ENCODE results near the gene USP16.
A peak's percentile ranks its signal among the peaks of the same experiment; 100 is the strongest.
"Not testable (repeated sequence)": the region's sequence is repeated elsewhere in the genome, so short reads cannot be mapped to it uniquely, and the experiment has no call there.

USP16 gene

DNA sequence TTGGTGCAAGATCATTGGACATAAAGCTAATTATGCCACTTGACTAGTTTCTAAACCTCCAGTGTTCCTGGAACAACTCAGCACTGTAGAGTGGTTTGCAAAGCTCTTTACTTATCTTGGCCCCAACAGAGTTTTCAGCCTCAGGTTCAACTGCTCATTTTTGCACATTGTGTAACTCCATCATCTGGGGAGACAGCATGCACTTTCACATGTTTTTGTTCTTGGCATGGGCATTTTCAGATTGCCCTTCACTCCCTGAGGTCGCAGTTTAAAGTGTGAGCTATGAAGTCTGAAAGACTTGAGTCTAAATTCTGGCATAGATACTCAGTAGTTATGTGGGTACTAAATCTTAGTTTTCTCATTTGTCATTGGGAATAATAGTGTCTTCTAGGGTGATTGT lies 5.1 kb downstream of the USP16 start:
- in situ Hi-C loops (cut with MboI; ENCODE audit: low pct_unique_long_range_greater_than_20kb, low sequenced_read_pairs): no loop called here
- DNase-seq: no peak

DNA sequence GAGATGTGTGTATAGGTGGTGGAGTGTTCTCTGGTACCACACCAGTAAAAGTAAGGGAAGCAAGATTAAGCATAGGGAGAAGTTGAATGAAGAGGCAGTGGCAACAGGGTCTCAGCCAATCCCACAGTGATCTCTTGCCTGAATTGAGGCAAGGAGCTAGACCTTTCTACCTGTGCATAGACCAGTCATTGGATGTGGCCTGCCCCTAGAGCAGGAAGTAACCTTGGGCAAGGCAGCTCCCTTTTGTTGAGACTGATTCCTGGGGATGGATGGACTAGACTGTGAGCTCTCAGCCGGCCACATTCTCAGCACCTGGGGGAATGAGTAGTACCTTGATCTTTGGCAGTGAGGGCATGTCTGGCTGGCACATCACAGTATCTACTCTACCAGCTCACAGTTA lies 6.4 kb downstream of the USP16 start:
- DNase-seq: no peak
- in situ Hi-C loops (cut with MboI; ENCODE audit: low pct_unique_long_range_greater_than_20kb, low sequenced_read_pairs): no loop called here

DNA sequence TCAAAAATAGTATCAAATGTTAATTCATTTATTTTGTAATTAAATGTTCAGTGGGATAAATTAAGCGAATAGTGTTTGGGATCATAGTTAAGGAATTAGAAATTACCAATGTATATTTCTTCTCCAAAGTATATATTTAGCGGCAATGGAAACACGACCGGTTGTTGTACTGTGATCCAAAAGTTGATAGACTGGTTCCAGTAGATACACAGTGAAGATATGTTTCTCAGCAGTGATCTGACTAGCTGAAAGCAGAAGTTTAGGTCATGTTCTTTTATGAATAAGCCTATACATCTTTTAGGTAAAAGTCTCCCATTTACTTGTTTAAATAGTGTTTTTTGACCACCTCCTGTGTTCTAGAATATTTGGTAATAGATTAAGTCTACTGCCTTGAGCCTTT lies 8.8 kb downstream of the USP16 start:
- in situ Hi-C loops (cut with MboI; ENCODE audit: low pct_unique_long_range_greater_than_20kb, low sequenced_read_pairs): no loop called here

DNA sequence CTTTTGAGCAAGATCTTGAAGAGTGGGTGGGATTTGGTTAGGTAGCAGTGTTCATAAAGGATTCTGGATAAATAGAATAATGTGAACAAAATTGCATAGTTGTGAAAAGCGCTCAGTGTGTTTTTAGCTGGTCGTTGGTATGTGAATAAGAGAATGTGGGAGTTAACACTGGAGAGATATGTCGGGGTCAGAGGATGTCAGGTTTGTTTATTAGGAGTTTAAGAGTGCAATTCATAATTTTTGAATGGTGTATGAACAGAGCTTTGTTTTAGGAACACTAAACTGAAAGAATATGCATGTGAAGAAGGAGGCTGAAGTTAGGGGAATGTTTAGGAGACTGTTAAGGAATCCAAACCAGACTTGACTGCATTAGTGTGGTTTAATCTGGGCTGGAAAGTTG lies 9.4 kb downstream of the USP16 start:
- in situ Hi-C loops (cut with MboI; ENCODE audit: low pct_unique_long_range_greater_than_20kb, low sequenced_read_pairs): no loop called here
- no peak for DNase-seq

More for the DNA sequence above, 8.8 kb downstream of the USP16 start:
- DNase-seq: no peak

DNA sequence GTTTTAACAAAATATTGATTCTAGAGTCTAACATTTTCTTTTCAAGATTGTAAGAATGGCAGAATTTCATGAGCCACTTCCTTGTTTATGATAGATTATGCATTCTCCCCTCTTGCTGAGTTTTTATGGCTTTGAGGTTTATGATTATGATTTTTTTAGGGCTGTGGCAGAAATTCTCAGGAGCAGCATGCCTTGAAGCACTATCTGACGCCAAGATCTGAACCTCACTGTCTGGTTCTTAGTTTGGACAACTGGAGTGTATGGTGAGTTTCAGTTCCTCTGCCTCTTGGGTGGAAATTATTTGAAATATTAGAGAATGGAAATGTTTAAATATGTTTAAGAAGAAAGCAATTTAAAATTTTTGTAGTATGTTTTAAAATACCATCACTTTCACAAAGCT lies 10.2 kb downstream of the USP16 start:
- DNase-seq: no peak
- in situ Hi-C loops (cut with MboI; ENCODE audit: low pct_unique_long_range_greater_than_20kb, low sequenced_read_pairs): no loop called here

DNA sequence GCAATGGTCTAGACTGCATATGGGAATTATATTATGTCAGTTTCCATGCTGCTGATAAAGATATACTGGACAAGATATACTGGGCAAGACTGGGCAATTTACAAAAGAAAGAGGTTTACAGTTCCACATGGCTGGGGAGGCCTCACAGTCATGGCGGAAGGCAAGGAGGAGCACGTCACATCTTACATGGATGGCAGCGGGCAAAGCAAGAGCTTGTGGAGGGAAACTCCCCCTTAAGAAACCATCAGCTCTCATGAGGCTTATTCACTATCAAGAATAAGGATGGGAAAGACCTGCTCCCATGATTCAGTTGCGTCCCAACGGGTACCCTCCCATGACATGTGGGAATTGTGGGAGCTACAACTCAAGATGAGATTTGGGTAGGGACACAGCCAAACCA lies 27.8 kb downstream of the USP16 start:
- in situ Hi-C loops (cut with MboI; ENCODE audit: low pct_unique_long_range_greater_than_20kb, low sequenced_read_pairs): no loop called here
- DNase-seq: no peak

DNA sequence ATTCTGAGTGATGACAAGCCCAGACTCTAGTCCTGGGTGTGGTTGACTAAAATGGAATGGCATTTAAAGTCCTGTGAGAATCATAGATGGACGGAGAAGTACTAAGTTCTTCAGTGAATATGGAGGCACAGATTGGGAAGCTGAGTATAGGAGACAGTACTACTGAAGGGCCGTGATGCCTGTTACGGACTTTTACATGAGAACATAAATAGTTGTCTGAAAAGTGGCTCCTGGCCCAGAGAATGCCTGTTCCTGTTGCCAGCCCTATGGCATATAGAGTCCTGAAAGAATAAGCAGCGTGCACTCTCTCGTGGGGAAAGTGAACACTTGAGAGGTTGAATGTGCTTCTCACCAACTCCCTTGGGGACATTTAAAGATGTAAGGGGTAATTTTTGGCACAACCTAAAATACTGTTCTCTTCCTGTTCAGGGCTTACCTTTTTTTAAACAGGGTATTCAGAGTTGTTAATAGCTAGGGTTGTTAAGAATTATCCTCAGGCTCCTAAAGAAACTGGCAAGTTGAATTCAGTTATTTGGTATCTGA lies 28.6 kb downstream of the USP16 start:
- no peak for DNase-seq
- in situ Hi-C loops (cut with MboI; ENCODE audit: low pct_unique_long_range_greater_than_20kb, low sequenced_read_pairs): no loop called here

DNA sequence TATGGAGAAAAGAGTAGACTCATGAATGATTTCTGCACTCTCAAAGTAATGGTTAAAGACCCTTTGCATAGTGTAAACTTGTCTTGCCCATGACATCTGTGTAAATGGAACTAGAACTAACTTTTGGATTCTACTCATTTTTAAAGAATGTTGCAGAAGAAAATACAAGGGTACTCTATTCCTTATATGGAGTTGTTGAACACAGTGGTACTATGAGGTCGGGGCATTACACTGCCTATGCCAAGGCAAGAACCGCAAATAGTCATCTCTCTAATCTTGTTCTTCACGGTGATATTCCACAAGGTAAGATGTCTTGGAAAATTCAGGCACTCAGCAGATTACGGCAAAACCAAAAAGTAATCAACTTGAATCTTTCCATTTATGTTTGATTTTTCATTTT lies 29.2 kb downstream of the USP16 start:
- no peak for DNase-seq
- in situ Hi-C loops (cut with MboI; ENCODE audit: low pct_unique_long_range_greater_than_20kb, low sequenced_read_pairs): no loop called here

DNA sequence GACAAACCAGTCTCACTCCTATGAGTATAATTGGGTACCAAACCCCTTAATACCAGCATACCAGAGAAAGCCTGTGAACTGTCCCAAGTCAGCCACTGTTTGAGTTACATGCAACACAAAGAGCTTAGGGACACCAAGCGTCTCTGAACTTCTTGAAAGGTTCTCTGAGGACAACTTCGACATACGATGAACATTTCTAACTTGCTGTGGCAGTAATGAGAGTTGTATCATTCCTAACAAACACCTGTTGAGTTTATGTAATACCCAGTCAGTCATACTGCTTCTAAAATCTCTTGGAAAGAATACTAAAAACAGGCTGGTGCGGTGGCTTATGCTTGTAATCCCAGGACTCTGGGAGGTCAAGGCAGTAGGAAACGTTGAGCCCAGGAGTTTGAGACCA lies 30.6 kb downstream of the USP16 start:
- in situ Hi-C loops (cut with MboI; ENCODE audit: low pct_unique_long_range_greater_than_20kb, low sequenced_read_pairs): no loop called here

DNA sequence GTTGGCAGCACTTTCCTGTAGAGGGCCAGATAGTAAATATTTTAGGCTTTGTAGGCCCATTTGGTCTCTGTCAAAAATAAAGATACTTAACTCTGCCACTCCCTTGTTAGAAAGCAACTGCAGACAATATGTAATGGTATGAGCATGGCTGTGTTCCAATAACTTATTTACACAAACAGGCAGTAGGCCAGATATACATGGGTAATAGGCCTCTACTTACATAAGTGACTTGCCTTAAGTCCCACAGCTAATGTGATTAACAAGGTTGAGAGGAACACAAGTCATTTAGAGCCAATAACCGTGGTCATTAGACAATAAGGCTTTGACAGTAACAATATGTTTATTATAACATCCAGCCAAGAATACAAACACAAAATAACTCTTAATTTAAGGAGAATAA lies 31.5 kb downstream of the USP16 start:
- DNase-seq: no peak
- in situ Hi-C loops (cut with MboI; ENCODE audit: low pct_unique_long_range_greater_than_20kb, low sequenced_read_pairs): no loop called here

More for the DNA sequence above, 30.6 kb downstream of the USP16 start:
- no peak for DNase-seq

DNA sequence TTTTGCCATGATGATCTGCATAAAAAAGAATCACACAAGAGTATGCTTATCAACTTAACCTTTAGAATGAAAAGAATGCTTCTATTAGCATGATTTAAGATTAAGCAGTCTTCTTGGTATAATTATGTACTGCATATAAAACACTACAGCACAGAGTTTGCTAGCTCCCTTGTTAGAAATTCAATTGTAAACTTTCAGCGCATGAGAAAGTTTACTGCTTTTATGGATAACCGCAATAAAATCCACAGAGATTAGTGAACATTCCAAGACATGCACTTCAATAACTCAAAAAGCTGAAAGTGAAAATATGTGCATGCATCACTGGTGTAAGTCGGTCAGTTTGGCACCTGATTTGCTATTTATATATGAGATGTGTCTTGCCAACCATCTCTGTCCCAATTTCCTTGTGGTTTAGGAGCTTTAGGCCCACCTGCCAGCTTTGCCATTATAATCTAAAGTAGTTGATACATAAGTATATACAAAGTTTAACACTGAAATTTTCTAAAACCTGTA lies 32.1 kb downstream of the USP16 start:
- in situ Hi-C loops (cut with MboI; ENCODE audit: low pct_unique_long_range_greater_than_20kb, low sequenced_read_pairs): no loop called here
- no peak for DNase-seq

DNA sequence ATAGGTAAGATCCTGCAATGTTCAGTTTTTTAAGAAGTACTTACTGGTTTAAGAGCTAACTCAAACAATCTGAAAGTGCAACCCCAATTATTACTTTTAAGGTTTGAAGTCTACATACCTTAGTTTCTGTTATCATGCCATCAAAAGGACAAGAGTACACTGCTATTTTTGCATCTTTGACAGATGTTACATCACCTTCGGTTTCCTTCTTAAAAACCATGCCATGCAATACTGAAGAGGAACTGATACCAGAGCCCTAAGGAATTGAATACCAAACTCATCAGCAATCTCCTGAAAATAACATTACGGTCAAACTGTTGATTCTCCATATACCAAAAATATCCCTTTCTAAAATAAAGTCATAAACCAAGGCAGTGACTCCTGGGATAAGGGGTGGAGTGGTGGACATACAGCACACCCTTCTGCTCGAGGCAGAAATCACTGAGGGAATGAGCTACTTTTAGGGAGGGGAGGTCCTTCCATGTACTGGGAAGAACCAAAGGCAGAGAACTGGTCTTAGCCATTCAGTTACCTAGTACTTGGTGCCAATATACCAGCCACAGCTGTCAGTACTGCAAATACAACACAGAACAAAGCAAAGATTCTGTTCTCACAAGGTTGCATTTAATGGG lies 40.5 kb downstream of the USP16 start:
- in situ Hi-C loops (cut with MboI; ENCODE audit: low pct_unique_long_range_greater_than_20kb, low sequenced_read_pairs): no loop called here
- DNase-seq: no peak

DNA sequence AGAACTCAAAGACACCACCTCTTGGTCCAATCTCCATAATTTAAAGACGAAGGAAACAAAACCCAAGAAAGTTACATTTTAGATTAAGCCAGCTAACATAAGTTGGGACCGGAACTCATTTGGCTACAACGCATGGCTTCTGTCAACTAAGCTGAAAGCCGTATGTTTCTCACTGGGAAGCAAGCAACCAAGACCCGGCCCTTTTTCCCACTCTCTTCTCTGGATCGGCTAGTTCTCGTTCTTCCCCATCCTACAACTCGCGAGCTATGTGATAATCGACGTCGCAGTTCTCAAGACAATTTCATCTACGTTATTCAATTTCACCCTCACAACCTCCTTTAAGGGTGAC lies 48.4 kb downstream of the USP16 start:
- in situ Hi-C loops (cut with MboI; ENCODE audit: low pct_unique_long_range_greater_than_20kb, low sequenced_read_pairs): no loop called here
- DNase-seq: peak; percentile 39

DNA sequence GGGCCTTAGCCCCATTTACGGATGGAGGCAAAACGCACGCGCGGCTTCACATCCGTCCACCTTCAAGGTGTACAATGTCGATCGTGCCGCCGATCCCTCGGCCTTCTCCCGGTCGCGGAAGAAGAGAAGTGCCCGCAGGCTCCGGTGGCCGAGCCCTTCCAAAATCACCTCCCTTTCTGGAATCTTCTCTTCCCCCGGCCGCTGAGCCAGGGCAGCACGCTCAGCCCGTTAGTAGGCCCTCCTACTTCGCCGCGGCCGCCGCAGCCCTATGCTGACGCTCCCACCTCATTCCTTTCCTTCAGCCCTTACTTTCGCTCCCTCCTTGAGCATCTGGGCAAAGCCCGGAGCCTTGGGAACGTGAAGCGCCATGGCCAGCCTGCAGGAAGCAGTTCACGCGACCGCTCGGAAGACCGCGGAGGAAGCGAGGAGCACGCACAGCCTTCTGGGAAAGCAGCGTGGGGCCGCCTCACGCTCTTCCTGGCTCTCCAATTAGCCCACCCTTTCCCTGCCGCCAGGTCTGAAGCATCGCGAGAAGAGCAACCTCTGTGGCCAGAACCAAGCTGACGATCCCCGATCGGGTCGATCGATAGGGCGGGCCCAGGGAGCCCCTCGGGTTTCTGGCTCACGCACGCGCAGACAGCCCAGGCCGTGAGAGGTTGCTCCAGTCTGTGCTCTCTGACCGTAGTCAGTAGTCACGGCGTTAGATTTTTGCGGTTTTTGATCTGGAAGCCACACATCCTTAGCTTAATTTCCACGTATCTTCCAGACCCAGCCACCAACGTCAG lies 48.9 kb downstream of the USP16 start, which contains the start of gene CCT8:
Gene CCT8, minus strand, starts transcription at position 427 of the 785 bp plus-strand sequence. Its CDS starts 58 bp downstream, at position 369.
- peak; percentile 99 for DNase-seq
- in situ Hi-C loops (cut with MboI; ENCODE audit: low pct_unique_long_range_greater_than_20kb, low sequenced_read_pairs): no loop called here

DNA sequence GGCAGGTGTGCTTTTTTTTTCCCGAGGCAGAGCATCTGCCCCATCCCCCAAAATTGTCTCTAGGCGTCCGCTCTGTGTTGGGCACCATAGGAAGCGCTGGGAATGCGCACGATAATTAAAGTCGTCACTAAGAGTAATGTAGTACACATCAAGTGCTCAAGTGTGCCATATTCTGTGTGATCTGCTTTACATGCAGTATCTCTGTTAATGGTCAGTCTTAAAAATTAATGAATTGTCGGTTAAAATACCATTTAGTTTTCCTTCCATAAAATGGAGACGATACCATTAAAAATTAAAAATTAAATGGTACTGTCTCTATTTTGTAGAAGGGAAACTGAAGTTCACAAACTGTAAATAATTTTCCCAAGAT lies 49.5 kb downstream of the USP16 start:
- DNase-seq: no peak
- in situ Hi-C loops (cut with MboI; ENCODE audit: low pct_unique_long_range_greater_than_20kb, low sequenced_read_pairs): no loop called here

DNA sequence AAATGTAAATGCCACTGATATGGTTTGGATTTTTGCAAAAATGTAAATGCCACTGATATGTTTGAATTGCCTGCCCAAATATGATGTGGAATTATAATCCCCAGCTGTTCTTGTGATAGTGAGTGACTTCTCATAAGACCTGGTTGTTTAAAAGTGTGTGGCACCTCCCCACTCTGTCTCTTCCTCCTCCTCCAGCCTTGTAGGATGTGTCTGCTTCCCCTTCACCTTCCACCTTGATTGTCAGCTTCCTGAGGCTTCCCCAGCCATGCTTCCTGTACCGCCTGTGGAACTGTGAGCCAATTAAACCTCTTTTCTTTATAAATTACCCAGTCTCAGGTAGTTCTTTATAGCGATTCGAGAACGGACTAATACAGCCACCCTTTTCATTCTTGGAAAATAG lies 50.3 kb downstream of the USP16 start:
- in situ Hi-C loops (cut with MboI; ENCODE audit: low pct_unique_long_range_greater_than_20kb, low sequenced_read_pairs): loop anchor here (25.0 kb wide), 1 partner anchor 788 kb away; no protein-coding TSS in a partner anchor
- DNase-seq: peak; percentile 58

DNA sequence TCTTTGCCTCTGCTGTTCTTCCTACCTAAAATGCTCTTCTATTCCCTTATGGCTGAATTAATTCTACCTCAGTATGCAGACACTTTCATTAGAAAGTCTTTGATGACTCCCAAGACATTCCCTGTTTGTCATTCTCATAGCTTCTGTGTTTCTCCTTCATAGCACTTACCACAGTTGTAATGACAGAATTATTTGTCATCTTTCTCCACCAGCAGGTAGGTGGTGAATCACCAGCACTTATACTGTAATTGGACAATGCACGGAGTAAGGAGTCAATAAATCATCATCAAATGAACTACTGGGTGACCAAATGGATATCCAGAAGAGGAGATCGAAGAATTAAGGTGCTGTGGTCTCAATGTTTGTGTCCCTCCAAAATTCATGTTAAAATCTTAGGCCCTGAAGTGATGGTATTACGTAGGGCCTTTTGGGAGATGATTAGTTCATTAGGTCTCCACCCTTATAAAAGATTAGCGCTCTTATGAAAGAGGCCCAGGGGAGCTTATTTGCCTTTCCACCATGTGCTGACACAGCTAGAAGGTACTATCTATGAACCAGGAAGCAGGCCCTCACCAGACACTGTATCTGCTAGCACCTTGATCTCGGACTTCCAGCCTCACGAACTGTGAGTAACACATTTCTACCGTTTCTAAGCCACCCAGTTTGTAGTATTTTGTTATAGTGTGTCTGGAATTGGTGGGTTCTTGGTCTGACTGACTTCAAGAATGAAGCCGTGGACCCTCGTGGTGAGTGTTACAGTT lies 51.4 kb downstream of the USP16 start:
- in situ Hi-C loops (cut with MboI; ENCODE audit: low pct_unique_long_range_greater_than_20kb, low sequenced_read_pairs): loop anchor here (25.0 kb wide), 1 partner anchor 786 kb away; no protein-coding TSS in a partner anchor
- DNase-seq: no peak

DNA sequence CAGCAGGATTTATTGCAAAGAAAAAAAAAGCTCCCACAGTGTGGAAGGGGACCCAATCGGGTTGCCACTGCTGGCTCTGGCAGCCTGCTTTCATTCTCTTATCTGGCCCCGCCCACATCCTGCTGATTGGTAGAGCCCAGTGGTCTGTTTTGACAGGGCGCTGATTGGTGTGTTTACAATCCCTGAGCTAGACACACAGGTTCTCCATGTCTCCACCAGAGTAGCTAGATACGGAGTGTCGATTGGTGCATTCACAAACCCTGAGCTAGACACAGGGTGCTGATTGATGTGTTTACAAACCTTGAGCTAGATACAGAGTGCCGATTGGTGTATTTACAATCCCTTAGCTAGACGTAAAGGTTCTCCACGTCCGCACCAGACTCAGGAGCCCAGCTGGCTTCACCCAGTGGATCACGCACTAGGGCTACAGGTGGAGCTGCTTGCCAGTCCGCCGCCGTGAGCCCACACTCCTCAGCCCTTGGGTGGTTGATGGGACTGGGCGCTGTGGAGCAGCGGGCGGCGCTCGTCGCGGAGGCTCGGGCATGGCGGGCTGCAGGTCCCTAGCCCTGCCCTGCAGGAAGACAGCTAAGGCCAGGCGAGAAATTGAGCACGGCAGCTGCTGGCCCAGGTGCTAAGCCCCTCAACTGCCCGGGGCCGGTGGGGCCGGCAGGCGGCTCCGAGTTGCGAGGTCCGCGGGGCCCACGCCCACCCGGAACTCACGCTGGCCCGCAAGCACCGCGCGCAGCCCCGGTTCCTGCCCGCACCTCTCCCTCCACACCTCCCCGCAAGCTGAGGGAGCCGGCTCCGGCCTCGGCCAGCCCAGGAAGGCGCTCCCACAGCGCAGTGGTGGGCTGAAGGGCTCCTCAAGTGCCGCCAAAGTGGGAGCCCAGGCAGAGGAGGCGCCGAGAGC lies 52.5 kb downstream of the USP16 start:
- not testable (repeated sequence) for DNase-seq
- in situ Hi-C loops (cut with MboI; ENCODE audit: low pct_unique_long_range_greater_than_20kb, low sequenced_read_pairs): loop anchor here (25.0 kb wide), 1 partner anchor 785 kb away; no protein-coding TSS in a partner anchor
